HG02884 (cell line): ENCODE measurements around the gene NFATC3.

ENCODE experiments used
- ATAC-seq: cut with Tn5 transposase; IDR thresholded peaks from one replicate; pipeline ENCODE4 v1.9.1; 2021; ENCODE audit warnings: mild to moderate bottlenecking, moderate library complexity; ENCODE audit not compliant: unreplicated experiment

NFATC3 gene

GRCh38 chr16:68085259-68086071 is at the start of gene NFATC3:
Gene NFATC3 (plus strand): TSS chr16:68085370. CDS start chr16:68085682, 312 bp downstream.
- peak; percentile 49 for ATAC-seq

- no peak for ATAC-seq
Observed at GRCh38 chr16:68037841-68038597, 47.2 kb upstream of the NFATC3 start.

- ATAC-seq = no peak
Observed at GRCh38 chr16:68040506-68041288, 44.5 kb upstream of the NFATC3 start.

- ATAC-seq = no peak
Observed at GRCh38 chr16:68041783-68042182, 43.4 kb upstream of the NFATC3 start.

GRCh38 chr16:68046106-68046505 is 39.1 kb upstream of the NFATC3 start:
- no peak for ATAC-seq

GRCh38 chr16:68047987-68048386 is 37.2 kb upstream of the NFATC3 start:
- no peak for ATAC-seq

GRCh38 chr16:68049449-68049848 is 35.7 kb upstream of the NFATC3 start:
- ATAC-seq = no peak

- ATAC-seq = no peak
Observed at GRCh38 chr16:68055395-68055794, 29.8 kb upstream of the NFATC3 start.

- no peak for ATAC-seq
Observed at GRCh38 chr16:68059804-68060203, 25.4 kb upstream of the NFATC3 start.

GRCh38 chr16:68061396-68061795 is 23.8 kb upstream of the NFATC3 start:
- ATAC-seq = no peak

GRCh38 chr16:68062910-68063393 is 22.2 kb upstream of the NFATC3 start:
- ATAC-seq = no peak

- no peak for ATAC-seq
Observed at GRCh38 chr16:68064791-68065365, 20.3 kb upstream of the NFATC3 start.

GRCh38 chr16:68065716-68066305 is 19.4 kb upstream of the NFATC3 start:
- ATAC-seq = no peak

- no peak for ATAC-seq
Observed at GRCh38 chr16:68066763-68067162, 18.4 kb upstream of the NFATC3 start.

- ATAC-seq = no peak
Observed at GRCh38 chr16:68068926-68069325, 16.2 kb upstream of the NFATC3 start.

- no peak for ATAC-seq
Observed at GRCh38 chr16:68069511-68070248, 15.5 kb upstream of the NFATC3 start.

GRCh38 chr16:68070249-68070730 is 14.9 kb upstream of the NFATC3 start:
- no peak for ATAC-seq

GRCh38 chr16:68070806-68071517 is 14.2 kb upstream of the NFATC3 start:
- ATAC-seq = no peak

- no peak for ATAC-seq
Observed at GRCh38 chr16:68071518-68071901, 13.7 kb upstream of the NFATC3 start.
